A673 (cell line): Measurements from ENCODE around the gene COMTD1. TPM values are rescaled to one million over a fixed set of nuclear protein-coding genes. Genes with fewer than 3 reads are reported as not detected.

Experiments
- BruUV-seq: library from RNA; stranded (reverse); fragments of 400-500 nt; replicated peaks from 2 replicates; lab custom pipeline; 2021; lab: Mats Ljungman, UMichigan
- CTCF ChIA-PET: fragments of 300-600 bp; sonication (Branson Sonifier 250); formaldehyde crosslinking; loops from one replicate; lab custom pipeline; 2022; ENCODE audit warnings: antibody characterized with exemption; lab: Charles Lee
- POLR2A ChIA-PET: fragments of 300-600 bp; sonication (Branson Sonifier 250); formaldehyde crosslinking; loops from one replicate; lab custom pipeline; 2022; ENCODE audit warnings: antibody characterized with exemption; ENCODE audit not compliant: low non-redundant PET; lab: Charles Lee
- DNase-seq: peaks from one replicate; pipeline ENCODE4 v3.0.0-alpha.2; 2015; ENCODE audit warnings: low spot score
- H3K27ac ChIP-seq: fragments of 200-600 bp; sonication (generic); 2 replicates; pipeline ENCODE4 v1.5.1; 2016; ENCODE audit warnings: mixed run types, low read depth, mild to moderate bottlenecking, mixed read lengths, antibody characterized with exemption, low read length; ENCODE audit not compliant: poor library complexity, severe bottlenecking
- H3K27me3 ChIP-seq: fragments of 200-600 bp; sonication (generic); replicated peaks from 2 replicates; pipeline ENCODE4 v1.6.1; 2017; ENCODE audit warnings: mixed run types, low read depth, mild to moderate bottlenecking, mixed read lengths, antibody characterized with exemption, low read length; ENCODE audit not compliant: insufficient read depth, poor library complexity
- H3K36me3 ChIP-seq: fragments of 200-600 bp; sonication (generic); 2 replicates; pipeline ENCODE4 v1.6.1; 2016; ENCODE audit warnings: mixed run types, mild to moderate bottlenecking, mixed read lengths, antibody characterized with exemption, low read length; ENCODE audit not compliant: insufficient read depth, poor library complexity, severe bottlenecking
- H3K4me1 ChIP-seq: fragments of 200-600 bp; sonication (generic); 2 replicates; pipeline ENCODE4 v1.6.1; 2017; ENCODE audit warnings: mixed run types, mild to moderate bottlenecking, mixed read lengths, antibody characterized with exemption, low read length; ENCODE audit not compliant: insufficient read depth, poor library complexity, severe bottlenecking
- H3K4me3 ChIP-seq: fragments of 200-600 bp; sonication (generic); 2 replicates; pipeline ENCODE4 v1.5.1; 2016; ENCODE audit warnings: low read depth, mixed run types, mild to moderate bottlenecking, mixed read lengths, low read length; ENCODE audit not compliant: poor library complexity, severe bottlenecking
- H3K9me3 ChIP-seq: fragments of 200-600 bp; sonication (generic); 2 replicates; pipeline ENCODE4 v1.6.1; 2016; ENCODE audit warnings: mixed run types, low read depth, mild to moderate bottlenecking, mixed read lengths, antibody characterized with exemption, low read length; ENCODE audit not compliant: poor library complexity, severe bottlenecking
- CTCF ChIP-seq: fragments of 300-800, 200-600 bp; sonication (generic); conservative IDR thresholded peaks from 2 replicates; pipeline ENCODE4 v1.5.1; 2017; ENCODE audit warnings: low read depth, mild to moderate bottlenecking, antibody characterized with exemption, low read length, moderate library complexity, mixed read lengths
- EZH2 ChIP-seq: fragments of 200-600 bp; sonication (generic); IDR thresholded peaks from 2 replicates; pipeline ENCODE4 v1.6.1; 2017; ENCODE audit warnings: borderline replicate concordance, low read depth, mild to moderate bottlenecking, mixed read lengths, antibody characterized with exemption, low read length; ENCODE audit not compliant: poor library complexity, severe bottlenecking
- intact Hi-C: fragments of 100-400 bp; cut with micrococcal nuclease; formaldehyde crosslinking; loops from one replicate; pipeline ENCODE4 v1.10.0; 2022; ENCODE audit not compliant: unreplicated experiment
- total RNA-seq: library from RNA; stranded (reverse); gene quantifications from 2 replicates; pipeline ENCODE4 v1.2.3, GENCODE V29; 2021

COMTD1 gene
- total RNA-seq, 1 experiment from 2014 or later, result 3.4 TPM

GRCh38 chr10:75246506-75246905 lies 10.7 kb upstream of the COMTD1 start:
- CTCF ChIA-PET, result no interaction called here

GRCh38 chr10:75245354-75246250 lies 9.8 kb upstream of the COMTD1 start:
- Histone ChIP-seq H3K36me3 (no peaks in the 10 kb centered on the region), H3K4me3 (no peak overlapping the region), H3K9me3 (no peaks in the 10 kb centered on the region), H3K27ac (no peak overlapping the region), H3K4me1 (no peaks in the 10 kb centered on the region), H3K27me3 (no peaks in the 10 kb centered on the region)
- intact Hi-C loops, result no loop called here
- no peak for DNase-seq
- TF ChIP-seq CTCF, result no peak
- CTCF ChIA-PET, result no interaction called here
- POLR2A ChIA-PET, result interaction anchor here (0.7 kb wide), 1 partner anchor 182 kb away, joined by 3 read pairs; no protein-coding TSS in a partner anchor
- no TSS peak for BruUV-seq

More at GRCh38 chr10:75246506-75246905, 10.7 kb upstream of the COMTD1 start:
- intact Hi-C loops, result no loop called here
- no peaks in the 10 kb centered on the region for H3K27me3 ChIP-seq
- no peak overlapping the region for H3K27ac ChIP-seq
- H3K4me3 ChIP-seq, result no peak overlapping the region
- no TSS peak for BruUV-seq
- TF ChIP-seq CTCF (no peak), EZH2 (no peak)
- no peaks in the 10 kb centered on the region for H3K9me3 ChIP-seq
- POLR2A ChIA-PET, result no interaction called here
- no peaks in the 10 kb centered on the region for H3K36me3 ChIP-seq
- H3K4me1 ChIP-seq, result no peaks in the 10 kb centered on the region
- DNase-seq, result no peak

GRCh38 chr10:75244487-75245353 lies 9.0 kb upstream of the COMTD1 start:
- H3K9me3 ChIP-seq, result no peaks in the 10 kb centered on the region
- no peak for TF ChIP-seq CTCF
- TF ChIP-seq EZH2, result no peak
- CTCF ChIA-PET, result no interaction called here
- no peak overlapping the region for H3K27ac ChIP-seq
- H3K4me1 ChIP-seq, result peaks cover under 1% of the 10 kb centered on the region
- H3K36me3 ChIP-seq, result no peaks in the 10 kb centered on the region
- BruUV-seq, result no TSS peak
- POLR2A ChIA-PET, result no interaction called here
- H3K4me3 ChIP-seq, result no peak overlapping the region
- intact Hi-C loops, result no loop called here
- DNase-seq, result no peak
- H3K27me3 ChIP-seq, result no peaks in the 10 kb centered on the region
